GM18868 (cell line): Measurements from ENCODE around the gene STRIP1.
"Not testable (repeated sequence)": the region's sequence is repeated elsewhere in the genome, so short reads cannot be mapped to it uniquely, and the experiment has no call there.

Experiments
- ATAC-seq: cut with Tn5 transposase; IDR thresholded peaks from one replicate; pipeline ENCODE4 v1.9.1; 2021; ENCODE audit warnings: mild to moderate bottlenecking, moderate library complexity; ENCODE audit not compliant: unreplicated experiment

Gene STRIP1

DNA sequence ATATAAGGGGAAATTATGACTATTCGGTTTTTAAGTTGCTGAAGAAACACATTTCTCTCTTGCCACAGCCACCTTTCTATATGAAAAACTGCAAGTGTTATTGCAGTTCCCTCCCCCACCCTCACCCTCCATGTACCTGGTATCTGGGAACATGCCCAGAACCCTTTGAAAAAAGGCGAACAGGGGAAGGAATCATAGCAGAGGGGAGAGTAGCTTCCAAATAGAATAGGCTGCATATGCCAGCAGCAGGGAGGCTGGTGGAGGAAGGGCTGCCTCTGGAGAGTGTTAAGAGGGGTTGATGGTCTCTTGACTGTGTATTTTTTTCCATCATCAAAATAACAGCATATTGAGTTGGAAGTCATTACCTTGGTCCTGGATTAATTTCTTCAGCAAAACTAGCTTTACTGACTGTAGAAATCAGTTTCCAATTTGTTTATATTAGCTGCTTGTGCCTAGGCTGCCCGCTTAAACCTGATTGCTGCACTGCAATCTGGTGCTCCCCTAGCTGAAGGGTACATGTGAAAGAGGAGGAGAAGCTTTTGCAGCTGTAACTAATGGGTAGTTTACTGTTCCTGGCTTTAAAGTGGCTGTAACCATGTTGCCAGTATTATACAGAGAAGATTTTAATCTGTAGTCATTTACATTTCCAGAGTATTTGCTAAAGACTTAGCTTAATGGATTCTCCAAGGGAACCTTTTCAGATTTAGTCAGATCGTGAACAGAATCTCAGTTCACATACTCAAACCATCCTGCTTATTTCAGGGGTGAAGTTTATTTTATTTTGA lies 27.2 kb upstream of the STRIP1 start:
- ATAC-seq: no peak

DNA sequence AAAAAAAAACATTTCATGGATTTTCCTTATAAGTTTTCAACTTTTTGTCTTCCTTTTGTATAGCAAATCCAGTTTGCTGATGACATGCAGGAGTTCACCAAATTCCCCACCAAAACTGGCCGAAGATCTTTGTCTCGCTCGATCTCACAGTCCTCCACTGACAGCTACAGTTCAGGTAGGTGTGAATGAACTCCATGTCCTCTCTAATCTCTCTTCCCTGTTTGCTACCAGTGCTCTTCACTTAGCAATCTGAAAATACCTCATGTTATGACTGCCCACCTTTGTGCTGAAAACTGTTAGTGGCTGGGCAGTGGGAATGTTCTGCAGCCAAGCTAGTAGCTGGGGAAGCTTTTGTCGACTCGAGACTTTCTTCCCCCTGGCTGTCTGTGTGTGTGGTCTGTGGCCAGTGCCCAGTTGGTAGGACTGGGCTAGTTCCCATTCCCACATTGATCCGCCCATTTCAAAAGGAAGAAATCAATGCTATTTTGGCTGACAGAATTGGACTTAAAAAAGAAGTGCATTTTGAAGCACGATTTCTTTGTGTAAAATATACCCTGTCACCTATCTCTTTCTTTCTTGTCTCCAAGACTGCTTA lies 25.4 kb upstream of the STRIP1 start:
- no peak for ATAC-seq

DNA sequence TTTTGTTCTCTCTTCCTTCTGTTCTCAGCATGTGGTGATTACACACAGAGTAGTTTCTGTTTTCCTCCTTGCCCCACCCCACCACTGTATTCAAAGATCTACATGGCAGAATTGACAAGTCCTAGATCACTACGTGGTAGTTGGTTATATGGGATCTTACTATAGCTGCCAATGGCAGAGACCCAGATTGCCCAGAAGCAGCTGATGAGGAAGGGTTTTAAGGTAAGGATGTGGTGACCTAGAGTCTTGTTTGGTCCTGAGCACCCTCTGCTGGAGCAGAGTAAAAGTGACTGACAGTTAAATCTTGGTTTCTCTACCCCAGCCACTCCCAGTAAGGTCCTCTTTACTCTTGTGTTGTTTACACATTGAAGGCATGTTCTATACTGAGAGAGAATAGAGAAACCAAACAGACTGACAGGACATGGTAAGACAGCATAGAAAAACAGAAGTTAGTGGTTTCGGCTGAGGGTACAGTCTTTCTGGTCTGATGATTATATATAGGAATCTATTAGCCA lies 22.8 kb upstream of the STRIP1 start:
- ATAC-seq: peak; percentile 95

DNA sequence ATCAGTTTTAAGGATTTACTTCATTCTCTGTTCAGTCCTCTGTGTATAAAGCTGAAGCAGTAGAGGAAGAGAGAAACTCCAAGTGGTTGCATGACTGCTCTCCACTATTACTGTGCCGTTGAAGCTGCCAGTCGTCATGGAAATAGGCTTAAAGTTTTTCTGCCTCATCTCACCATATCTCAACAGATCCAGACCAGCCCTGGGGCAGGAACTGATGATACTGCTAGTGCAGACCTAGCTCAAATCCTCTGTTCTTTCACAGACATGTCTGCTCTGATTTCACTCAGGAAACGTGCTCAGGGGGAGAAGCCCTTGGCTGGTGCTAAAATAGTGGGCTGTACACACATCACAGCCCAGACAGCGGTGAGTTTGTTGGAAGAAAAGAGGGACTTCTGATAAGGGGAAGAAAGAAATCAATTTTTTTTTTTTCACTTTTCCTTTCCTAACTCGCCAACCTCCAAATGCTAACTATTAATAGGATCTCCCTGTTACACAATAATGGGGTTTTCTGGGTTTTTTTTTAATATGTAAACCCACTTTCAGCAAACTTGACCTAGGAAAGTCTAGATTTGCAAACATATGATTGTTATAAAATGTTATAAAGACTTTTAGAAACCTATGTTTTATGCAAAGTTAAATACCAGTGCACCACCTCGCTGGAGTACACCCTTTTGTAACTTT lies 22.2 kb upstream of the STRIP1 start:
- peak; percentile 69 for ATAC-seq

DNA sequence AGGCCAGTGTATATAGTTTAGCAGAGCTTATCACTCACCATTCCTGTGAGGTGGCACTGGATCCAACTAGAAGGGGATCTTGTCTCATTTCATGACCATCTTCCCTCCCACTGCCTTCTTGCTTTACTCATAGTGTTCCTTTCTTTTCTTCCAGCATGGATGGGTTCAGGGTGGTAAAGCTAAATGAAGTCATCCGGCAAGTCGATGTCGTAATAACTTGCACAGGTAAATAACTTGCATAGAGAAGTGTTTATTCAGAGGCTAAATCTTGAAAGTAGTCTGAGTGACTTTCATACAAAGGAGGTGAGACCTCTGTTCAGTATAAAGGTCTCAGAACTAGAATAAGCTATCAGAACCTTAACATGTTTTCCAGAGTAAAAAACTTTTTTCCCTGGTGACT lies 16.6 kb upstream of the STRIP1 start:
- ATAC-seq: no peak

DNA sequence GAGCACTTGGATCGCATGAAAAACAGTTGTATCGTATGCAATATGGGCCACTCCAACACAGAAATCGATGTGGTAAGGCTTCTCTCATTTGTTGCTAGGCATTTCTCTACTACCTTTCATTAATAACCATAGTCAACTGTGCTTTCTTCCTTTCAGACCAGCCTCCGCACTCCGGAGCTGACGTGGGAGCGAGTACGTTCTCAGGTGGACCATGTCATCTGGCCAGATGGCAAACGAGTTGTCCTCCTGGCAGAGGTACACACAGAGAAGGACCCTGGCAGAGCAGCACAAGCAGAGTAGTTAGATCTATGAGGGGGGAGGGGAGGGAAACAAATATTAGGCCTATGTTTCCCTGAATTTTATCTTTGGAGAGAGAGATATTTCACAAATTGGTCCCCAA lies 16.0 kb upstream of the STRIP1 start:
- ATAC-seq: no peak

DNA sequence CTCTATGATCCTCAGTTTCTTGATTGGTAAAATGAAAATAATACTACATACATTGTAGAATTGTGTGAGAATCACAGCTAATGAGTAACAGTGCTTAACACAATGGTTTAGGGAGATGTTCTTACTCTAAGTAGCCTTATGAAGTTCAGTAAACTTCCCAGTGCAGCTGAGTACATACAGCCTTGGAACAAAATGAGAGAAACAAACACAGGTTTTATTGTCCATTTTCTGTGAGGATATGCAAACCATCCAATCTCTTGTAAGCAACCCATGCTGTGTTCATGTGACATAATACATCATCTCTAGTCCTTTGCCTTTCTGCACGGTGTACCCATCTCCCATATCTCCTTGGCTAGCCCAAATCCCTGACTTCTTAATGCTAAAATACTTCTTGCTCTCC lies 14.7 kb upstream of the STRIP1 start:
- ATAC-seq: no peak

DNA sequence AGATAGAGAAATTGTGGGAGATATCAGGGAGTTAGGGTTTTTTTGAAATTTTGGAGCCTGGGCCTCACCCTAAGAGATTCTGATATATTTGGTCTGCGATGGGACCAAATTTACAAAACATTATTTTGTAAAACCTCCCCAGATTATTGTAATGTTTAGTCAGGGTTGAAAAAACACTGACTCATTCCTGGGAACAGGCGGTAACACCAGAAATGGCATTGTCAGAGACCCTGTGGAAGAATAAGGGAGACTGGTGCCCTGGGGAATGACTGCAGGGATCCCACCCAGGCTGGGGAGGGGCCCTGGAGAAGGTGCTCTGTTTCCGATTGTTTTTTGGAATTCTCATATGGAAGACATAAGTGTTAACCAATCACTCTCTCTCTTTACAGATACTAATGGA lies 13.1 kb upstream of the STRIP1 start:
- no peak for ATAC-seq

DNA sequence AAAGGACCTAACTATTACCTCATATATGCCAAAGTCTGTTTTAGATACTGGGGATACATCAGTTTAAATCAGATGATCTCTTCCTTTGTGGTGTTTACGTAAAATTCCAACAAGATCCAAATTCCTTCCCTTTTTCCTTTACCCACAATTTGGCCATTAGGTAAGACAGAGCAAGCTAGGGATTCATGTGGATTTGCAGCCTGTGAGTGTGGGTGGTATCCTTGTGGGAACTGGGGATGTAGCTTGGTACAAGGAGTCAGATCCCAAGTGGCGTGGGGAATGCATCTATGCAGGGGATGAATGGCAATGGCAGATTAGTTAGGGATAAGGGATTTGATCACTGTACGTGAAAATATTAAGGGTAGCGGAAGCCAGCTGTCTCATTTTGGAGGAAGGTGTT lies 9.8 kb upstream of the STRIP1 start:
- no peak for ATAC-seq

DNA sequence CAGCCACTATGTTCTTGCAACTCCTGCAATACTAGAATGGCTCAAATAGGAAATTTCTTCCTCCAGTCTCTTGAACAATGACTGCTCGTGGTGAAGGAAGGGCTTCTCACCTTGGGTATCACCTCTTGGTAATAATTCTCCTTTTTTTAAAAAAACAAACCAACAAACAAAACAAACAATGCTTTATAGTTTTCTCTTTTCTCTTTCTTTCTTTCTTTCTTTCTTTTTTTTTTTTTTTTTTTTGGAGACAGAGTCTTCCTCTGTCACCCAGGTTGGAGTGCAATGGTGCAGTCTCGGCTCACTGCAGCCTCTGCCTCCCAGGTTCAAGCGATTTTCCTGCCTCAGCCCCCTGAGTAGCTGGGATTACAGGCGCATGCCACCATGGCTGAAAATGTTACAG lies 3.7 kb upstream of the STRIP1 start:
- not testable (repeated sequence) for ATAC-seq

DNA sequence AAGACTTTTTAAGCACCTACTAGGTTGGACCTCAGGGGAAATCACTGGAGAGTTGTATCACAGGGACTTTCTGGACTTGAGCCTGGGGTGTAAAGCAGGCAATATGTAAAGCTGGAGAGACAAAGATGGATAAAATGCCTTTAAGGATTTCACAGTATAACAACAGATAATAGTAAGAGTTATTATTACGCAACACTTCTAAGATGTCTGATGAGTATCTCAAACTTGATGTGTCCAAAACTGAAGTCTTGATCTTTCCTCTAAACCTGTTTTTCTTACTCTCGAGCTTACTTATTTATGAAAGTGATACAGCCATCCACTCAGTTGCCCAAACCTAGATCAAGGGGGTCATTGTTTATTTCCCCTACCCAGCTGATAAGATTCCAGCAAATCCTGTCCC lies 2.1 kb upstream of the STRIP1 start:
- no peak for ATAC-seq

DNA sequence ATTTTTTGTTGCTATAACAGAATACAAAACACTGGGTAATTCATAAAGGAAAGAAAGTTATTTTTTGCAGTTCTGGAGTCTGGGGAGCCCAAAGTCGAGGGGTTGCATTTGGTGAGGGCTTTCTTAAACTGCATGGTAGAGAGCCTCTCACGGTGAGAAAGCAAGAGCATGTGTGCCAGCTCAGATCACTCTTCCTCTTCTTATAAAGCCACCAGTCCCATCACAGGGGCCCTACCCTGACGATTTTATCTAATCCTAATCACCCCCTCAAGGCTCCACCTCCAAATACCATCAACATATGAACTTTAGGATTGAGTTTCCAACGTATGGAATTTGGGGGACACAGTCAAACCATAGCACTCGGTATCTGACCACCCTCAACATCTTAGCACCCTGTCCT lies 1.0 kb upstream of the STRIP1 start:
- no peak for ATAC-seq

DNA sequence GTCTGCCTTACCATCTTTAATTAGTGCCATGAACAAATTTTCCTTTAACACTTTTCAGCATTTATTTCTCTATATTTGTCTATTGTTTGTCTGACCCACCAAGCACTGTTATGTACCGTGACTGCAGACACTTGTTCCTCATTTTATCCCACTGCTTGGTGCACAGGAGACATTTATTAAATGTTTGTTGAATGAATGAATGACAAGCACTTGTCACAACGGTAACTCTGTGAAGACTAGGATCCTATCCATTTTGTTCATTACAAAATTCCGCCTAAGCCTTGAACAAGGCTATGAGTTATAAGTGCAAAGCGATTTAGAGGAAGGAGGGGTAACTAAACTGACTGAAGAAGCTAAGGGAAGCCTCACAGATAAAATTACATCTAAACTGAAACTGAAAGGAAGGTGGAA lies 379 bp upstream of the STRIP1 start:
- no peak for ATAC-seq

DNA sequence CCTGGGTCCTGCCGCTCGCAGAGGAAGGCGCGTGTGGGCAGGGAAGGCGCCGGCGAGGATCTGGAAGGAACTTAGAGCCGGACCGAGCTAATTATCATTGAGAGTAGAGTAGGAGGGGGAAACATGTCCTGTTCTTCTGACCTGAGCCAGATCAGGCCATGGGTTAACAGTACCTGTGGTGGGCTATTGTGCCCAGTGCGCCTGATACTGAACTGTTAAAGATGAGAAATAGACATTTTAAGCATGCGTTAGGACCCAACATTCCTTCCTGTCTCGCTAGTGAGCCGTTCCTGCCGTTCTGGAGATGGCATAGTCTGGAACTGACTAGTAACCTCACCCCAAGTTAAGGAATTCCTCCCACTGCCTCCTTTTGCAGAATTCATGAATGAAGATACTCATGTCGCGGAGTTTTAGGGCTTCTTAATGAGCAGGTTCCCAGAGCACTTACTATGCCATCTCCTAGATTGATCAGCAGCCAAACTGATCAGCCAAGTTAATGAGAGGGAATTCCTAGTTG lies 870 bp downstream of the STRIP1 start:
- no peak for ATAC-seq

DNA sequence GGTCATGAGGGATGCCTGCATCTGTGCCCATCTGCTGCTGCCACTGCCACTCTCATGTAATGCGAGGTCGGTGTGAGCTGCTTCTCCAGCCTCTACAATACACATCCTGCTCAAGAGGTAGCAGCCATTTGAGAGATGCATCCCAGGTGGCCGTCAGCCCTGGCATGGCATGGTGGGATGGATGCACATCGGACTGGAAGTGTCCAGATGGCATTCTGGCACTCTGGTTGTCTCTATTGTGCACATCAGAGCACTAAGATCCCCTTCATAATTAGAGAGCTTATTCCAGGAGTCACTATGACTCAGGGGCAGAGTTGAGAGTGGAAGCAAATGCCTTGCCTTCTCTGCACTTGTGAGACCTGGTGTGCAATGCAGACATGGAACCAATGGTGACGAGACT lies 3.8 kb downstream of the STRIP1 start:
- no peak for ATAC-seq

DNA sequence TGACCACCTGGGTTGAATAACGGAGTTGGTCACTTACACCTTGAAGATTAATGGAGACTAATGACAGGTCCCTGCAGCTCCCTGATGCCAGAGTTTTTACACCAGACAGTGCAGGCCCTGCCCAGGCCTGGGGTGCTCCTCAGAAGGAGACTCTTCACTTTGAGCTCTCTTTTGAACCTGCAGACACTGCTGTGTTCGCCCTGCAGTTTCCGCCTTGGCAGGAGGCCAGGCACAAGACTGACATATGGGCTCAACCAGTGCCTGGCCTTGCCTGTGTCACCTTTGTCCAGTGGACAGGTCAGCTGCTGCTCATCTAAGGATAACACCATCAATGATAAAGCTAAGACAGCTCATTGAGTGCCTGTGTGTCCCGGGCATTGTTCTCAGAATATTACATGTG lies 5.2 kb downstream of the STRIP1 start:
- ATAC-seq: no peak

DNA sequence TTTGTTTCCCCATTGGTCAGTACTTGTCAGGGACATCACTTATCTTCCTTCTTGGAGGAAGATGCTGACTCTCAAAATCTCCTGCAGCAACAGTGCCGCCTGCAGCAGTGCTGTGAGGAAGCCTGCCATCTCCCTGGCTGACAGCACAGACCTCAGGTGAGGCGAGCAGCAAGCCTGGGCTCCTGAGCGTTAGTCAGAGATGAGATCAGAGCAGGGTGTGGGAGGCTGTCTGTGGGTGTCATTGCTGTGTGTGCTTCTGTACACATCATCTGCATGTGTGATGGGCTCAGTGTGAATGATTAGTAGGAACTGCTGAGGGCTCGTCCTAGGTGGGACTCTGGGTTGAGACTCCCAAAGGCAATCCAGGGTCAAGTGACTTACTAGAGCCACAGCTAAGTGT lies 6.1 kb downstream of the STRIP1 start:
- no peak for ATAC-seq

DNA sequence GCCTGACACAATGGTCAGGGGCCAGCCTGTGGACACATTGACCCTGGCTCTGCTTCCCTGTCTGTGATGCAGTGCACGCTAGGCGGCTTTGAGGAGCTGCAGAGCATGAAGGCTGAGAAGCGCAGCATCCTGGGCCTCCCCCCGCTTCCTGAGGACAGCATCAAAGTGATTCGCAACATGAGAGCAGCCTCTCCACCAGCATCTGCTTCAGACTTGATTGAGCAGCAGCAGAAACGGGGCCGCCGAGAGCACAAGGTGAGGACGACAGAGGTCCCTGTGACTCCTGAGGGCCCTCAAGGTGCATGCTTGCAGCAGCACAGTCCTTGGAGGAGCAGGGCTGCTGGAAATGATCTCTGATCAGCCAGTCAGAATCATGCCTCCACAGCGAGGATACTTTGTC lies 8.6 kb downstream of the STRIP1 start:
- no peak for ATAC-seq

DNA sequence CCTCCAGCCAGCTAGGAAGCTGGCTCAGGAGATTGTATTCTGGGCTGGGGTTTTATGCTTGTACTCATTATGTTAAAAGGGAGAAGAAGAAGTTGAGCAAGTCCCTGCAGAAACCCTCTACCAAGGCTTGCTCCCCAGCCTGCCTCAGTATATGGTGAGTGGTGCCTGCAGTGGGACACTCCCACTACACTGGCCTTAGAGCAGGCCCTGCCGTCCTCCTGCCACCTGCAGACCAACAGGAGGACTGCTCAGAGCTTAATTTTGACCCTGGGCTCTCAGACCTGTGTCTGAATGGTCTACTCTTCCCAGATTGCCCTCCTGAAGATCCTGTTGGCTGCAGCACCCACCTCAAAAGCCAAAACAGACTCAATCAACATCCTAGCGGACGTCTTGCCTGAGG lies 13.0 kb downstream of the STRIP1 start:
- no peak for ATAC-seq

DNA sequence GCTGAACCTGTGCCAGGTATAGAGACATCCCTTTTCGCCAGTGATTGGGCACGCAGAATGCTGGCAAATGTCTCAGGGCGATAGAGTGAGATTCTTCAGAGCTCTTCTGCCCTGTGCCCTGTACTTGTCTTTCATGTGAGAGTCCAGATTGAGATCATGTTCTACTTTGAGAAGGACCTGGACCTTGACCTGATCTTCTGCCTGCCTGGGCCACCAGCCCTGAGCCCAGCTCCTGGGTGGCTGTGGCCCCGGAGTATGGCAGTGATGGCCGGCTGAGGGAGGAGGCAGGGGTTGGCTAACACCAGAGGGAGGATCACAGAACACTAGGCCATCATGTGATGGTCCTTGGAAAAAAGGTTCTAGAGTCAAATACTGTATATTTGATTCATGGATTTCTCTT lies 13.8 kb downstream of the STRIP1 start:
- no peak for ATAC-seq

DNA sequence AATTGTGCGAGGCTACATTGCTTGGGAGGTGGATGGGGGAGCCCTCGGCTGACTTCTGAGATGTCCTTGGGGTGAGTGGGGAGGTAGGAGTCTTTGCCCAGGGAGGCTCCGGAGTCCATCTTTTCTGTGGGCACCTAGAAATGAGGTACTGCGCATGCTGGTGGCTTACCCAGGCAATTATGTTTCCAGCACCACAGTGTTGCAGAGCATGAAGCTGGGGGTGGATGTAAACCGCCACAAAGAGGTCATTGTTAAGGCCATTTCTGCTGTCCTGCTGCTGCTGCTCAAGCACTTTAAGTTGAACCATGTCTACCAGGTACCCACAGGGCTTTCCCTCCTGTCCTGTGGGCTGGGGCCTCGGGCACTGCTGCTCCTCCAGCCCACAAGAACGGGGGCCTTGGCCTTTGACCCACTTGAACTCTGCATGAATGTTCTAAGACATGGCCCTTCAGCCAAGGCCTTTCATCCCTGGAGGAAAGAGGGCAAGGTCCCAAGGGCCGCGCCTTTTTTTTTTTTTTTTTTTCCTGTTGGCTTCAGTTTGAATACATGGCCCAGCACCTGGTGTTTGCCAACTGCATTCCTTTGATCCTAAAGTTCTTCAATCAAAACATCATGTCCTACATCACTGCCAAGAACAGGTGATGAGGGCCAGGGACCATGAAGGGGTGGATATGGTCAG lies 14.6 kb downstream of the STRIP1 start:
- no peak for ATAC-seq
